Measurements from ENCODE around the gene SLC6A4.

Gene SLC6A4

GRCh38 chr17:30238387-30239088 lies 3.0 kb upstream of the SLC6A4 start:
- no peak overlapping the region for H3K27ac ChIP-seq (ENCODE audit: low read length)
- H3K79me2 ChIP-seq (ENCODE audit: low read length) = no peaks in the 10 kb centered on the region
- no peaks in the 10 kb centered on the region for H4K20me1 ChIP-seq (ENCODE audit: insufficient read depth, low read length)
- H3K36me3 ChIP-seq (replicated peaks; ENCODE audit: insufficient read depth, low read length) = no peaks in the 10 kb centered on the region
- H2AFZ ChIP-seq (ENCODE audit: low read length) = no peak overlapping the region
- H3K4me1 ChIP-seq (ENCODE audit: low read length) = no peaks in the 10 kb centered on the region
- no peak for DNase-seq
- no peak overlapping the region for H3K4me2 ChIP-seq (ENCODE audit: low read depth, low read length)
- no peaks in the 10 kb centered on the region for H3K9me2 ChIP-seq (replicated peaks; ENCODE audit: insufficient read depth, low read length)
- TF ChIP-seq, protein P1, sequence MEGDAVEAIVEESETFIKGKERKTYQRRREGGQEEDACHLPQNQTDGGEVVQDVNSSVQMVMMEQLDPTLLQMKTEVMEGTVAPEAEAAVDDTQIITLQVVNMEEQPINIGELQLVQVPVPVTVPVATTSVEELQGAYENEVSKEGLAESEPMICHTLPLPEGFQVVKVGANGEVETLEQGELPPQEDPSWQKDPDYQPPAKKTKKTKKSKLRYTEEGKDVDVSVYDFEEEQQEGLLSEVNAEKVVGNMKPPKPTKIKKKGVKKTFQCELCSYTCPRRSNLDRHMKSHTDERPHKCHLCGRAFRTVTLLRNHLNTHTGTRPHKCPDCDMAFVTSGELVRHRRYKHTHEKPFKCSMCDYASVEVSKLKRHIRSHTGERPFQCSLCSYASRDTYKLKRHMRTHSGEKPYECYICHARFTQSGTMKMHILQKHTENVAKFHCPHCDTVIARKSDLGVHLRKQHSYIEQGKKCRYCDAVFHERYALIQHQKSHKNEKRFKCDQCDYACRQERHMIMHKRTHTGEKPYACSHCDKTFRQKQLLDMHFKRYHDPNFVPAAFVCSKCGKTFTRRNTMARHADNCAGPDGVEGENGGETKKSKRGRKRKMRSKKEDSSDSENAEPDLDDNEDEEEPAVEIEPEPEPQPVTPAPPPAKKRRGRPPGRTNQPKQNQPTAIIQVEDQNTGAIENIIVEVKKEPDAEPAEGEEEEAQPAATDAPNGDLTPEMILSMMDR (IDR thresholded peaks at IDR 0.05; ENCODE audit: low read length) = no peak
- TF ChIP-seq EZH2phosphoT487 (IDR thresholded peaks at IDR 0.05; ENCODE audit: low read length) (no peak), EZH2 (optimal IDR thresholded peaks at IDR 0.05; ENCODE audit: low read depth, low read length) (no peak)
- no peak overlapping the region for H3K4me3 ChIP-seq (ENCODE audit: low read length)
- no peaks in the 10 kb centered on the region for H3K9me3 ChIP-seq (replicated peaks; ENCODE audit: insufficient read depth, low read length)
- H3K27me3 ChIP-seq (replicated peaks; ENCODE audit: insufficient read depth, low read length) = peaks cover 30% of the 10 kb centered on the region
- H3F3A ChIP-seq (ENCODE audit: insufficient read depth, low read length) = no peaks in the 10 kb centered on the region
- no peak overlapping the region for H3K9ac ChIP-seq (ENCODE audit: low read length)

GRCh38 chr17:30238003-30238344 lies 2.5 kb upstream of the SLC6A4 start:
- H3K9me3 ChIP-seq (replicated peaks; ENCODE audit: insufficient read depth, low read length) = no peaks in the 10 kb centered on the region
- no peaks in the 10 kb centered on the region for H3F3A ChIP-seq (ENCODE audit: insufficient read depth, low read length)
- peaks cover 30% of the 10 kb centered on the region for H3K27me3 ChIP-seq (replicated peaks; ENCODE audit: insufficient read depth, low read length)
- no peaks in the 10 kb centered on the region for H3K79me2 ChIP-seq (ENCODE audit: low read length)
- no peak overlapping the region for H3K27ac ChIP-seq (ENCODE audit: low read length)
- H3K4me2 ChIP-seq (ENCODE audit: low read depth, low read length) = no peak overlapping the region
- H3K4me1 ChIP-seq (ENCODE audit: low read length) = no peaks in the 10 kb centered on the region
- TF ChIP-seq, protein P1 (IDR thresholded peaks at IDR 0.05; ENCODE audit: low read length) = no peak
- TF ChIP-seq EZH2 (optimal IDR thresholded peaks at IDR 0.05; ENCODE audit: low read depth, low read length) (no peak), EZH2phosphoT487 (IDR thresholded peaks at IDR 0.05; ENCODE audit: low read length) (no peak)
- H2AFZ ChIP-seq (ENCODE audit: low read length) = no peak overlapping the region
- H3K4me3 ChIP-seq (ENCODE audit: low read length) = no peak overlapping the region
- no peak overlapping the region for H3K9ac ChIP-seq (ENCODE audit: low read length)
- H3K36me3 ChIP-seq (replicated peaks; ENCODE audit: insufficient read depth, low read length) = no peaks in the 10 kb centered on the region
- no peaks in the 10 kb centered on the region for H3K9me2 ChIP-seq (replicated peaks; ENCODE audit: insufficient read depth, low read length)
- no peaks in the 10 kb centered on the region for H4K20me1 ChIP-seq (ENCODE audit: insufficient read depth, low read length)
- DNase-seq = no peak

GRCh38 chr17:30237296-30238002 lies 2.0 kb upstream of the SLC6A4 start:
- no peak for DNase-seq
- H3K4me2 ChIP-seq (ENCODE audit: low read depth, low read length) = no peak overlapping the region
- H3F3A ChIP-seq (ENCODE audit: insufficient read depth, low read length) = no peaks in the 10 kb centered on the region
- no peaks in the 10 kb centered on the region for H3K9me2 ChIP-seq (replicated peaks; ENCODE audit: insufficient read depth, low read length)
- no peaks in the 10 kb centered on the region for H3K4me1 ChIP-seq (ENCODE audit: low read length)
- no peak overlapping the region for H3K27ac ChIP-seq (ENCODE audit: low read length)
- H4K20me1 ChIP-seq (ENCODE audit: insufficient read depth, low read length) = no peaks in the 10 kb centered on the region
- H3K9me3 ChIP-seq (replicated peaks; ENCODE audit: insufficient read depth, low read length) = no peaks in the 10 kb centered on the region
- H3K4me3 ChIP-seq (ENCODE audit: low read length) = no peak overlapping the region
- peaks cover 30% of the 10 kb centered on the region for H3K27me3 ChIP-seq (replicated peaks; ENCODE audit: insufficient read depth, low read length)
- no peak overlapping the region for H3K9ac ChIP-seq (ENCODE audit: low read length)
- no peak for TF ChIP-seq EZH2 (optimal IDR thresholded peaks at IDR 0.05; ENCODE audit: low read depth, low read length)
- no peak for TF ChIP-seq EZH2phosphoT487 (IDR thresholded peaks at IDR 0.05; ENCODE audit: low read length)
- TF ChIP-seq, protein P1 (IDR thresholded peaks at IDR 0.05; ENCODE audit: low read length) = no peak
- H2AFZ ChIP-seq (ENCODE audit: low read length) = no peak overlapping the region
- no peaks in the 10 kb centered on the region for H3K36me3 ChIP-seq (replicated peaks; ENCODE audit: insufficient read depth, low read length)
- no peaks in the 10 kb centered on the region for H3K79me2 ChIP-seq (ENCODE audit: low read length)

All from MM.1S (cell line).